Smooth muscle cell of the brain vasculature (primary cell): ENCODE measurements around the gene ATP4A.
A peak's percentile ranks its signal among the peaks of the same experiment; 100 is the strongest.

Source experiments
- DNase-seq: peaks from one replicate; pipeline ENCODE4 v3.0.0-alpha.2; 2012; ENCODE audit warnings: low read depth, low spot score

ATP4A gene

GRCh38 chr19:35524181-35524837, 39.1 kb downstream of the ATP4A start:
- DNase-seq: no peak

GRCh38 chr19:35522745-35523327, 40.6 kb downstream of the ATP4A start:
- DNase-seq: no peak

GRCh38 chr19:35521124-35521743, 42.2 kb downstream of the ATP4A start:
- DNase-seq: no peak

GRCh38 chr19:35519291-35519690, 44.2 kb downstream of the ATP4A start:
- no peak for DNase-seq

GRCh38 chr19:35518313-35518712, 45.1 kb downstream of the ATP4A start:
- DNase-seq: peak; percentile 15

GRCh38 chr19:35517342-35517741, 46.1 kb downstream of the ATP4A start:
- no peak for DNase-seq

GRCh38 chr19:35516310-35516709, 47.1 kb downstream of the ATP4A start:
- no peak for DNase-seq

GRCh38 chr19:35514282-35514809, 49.1 kb downstream of the ATP4A start:
- DNase-seq: no peak

GRCh38 chr19:35513628-35514281, 49.7 kb downstream of the ATP4A start, which contains the start of gene DMKN:
DMKN (minus strand) TSS chr19:35513649; CDS start chr19:35513475, 174 bp downstream.
- no peak for DNase-seq

- no peak for DNase-seq
Observed at GRCh38 chr19:35512831-35513627, 50.4 kb downstream of the ATP4A start.

- DNase-seq: no peak
Observed at GRCh38 chr19:35511337-35511736, 52.1 kb downstream of the ATP4A start.

GRCh38 chr19:35510626-35510964, 52.9 kb downstream of the ATP4A start:
- no peak for DNase-seq

GRCh38 chr19:35509861-35510625, 53.4 kb downstream of the ATP4A start:
- DNase-seq: no peak

GRCh38 chr19:35509018-35509652, 54.3 kb downstream of the ATP4A start:
- no peak for DNase-seq

GRCh38 chr19:35508129-35508528, 55.3 kb downstream of the ATP4A start:
- DNase-seq: no peak

GRCh38 chr19:35507561-35507960, 55.9 kb downstream of the ATP4A start:
- DNase-seq: no peak

- no peak for DNase-seq
Observed at GRCh38 chr19:35506011-35506410, 57.4 kb downstream of the ATP4A start.

GRCh38 chr19:35502751-35503150, 60.7 kb downstream of the ATP4A start:
- DNase-seq: no peak

- DNase-seq: no peak
Observed at GRCh38 chr19:35501684-35502083, 61.8 kb downstream of the ATP4A start.

GRCh38 chr19:35500611-35501010, 62.8 kb downstream of the ATP4A start:
- DNase-seq: no peak
